Urinary bladder (tissue), 4 donors: Measurements from ENCODE around the gene PPM1E. TPM values are rescaled to one million over a fixed set of nuclear protein-coding genes. Genes with fewer than 3 reads are reported as not detected.

Experiments
- DNase-seq: peaks from one replicate; pipeline ENCODE4 v3.0.0-alpha.2; 2015; ENCODE audit errors: extremely low spot score
- H3K27ac ChIP-seq: one replicate; pipeline ENCODE4 v1.5.1; 2013; ENCODE audit warnings: low read depth, mild to moderate bottlenecking, moderate library complexity
- H3K36me3 ChIP-seq: one replicate; pipeline ENCODE4 v1.6.1; 2013; ENCODE audit warnings: mild to moderate bottlenecking, moderate library complexity; ENCODE audit not compliant: insufficient read depth
- H3K4me1 ChIP-seq: one replicate; pipeline ENCODE4 v1.6.1; 2013; ENCODE audit warnings: mild to moderate bottlenecking, moderate library complexity; ENCODE audit not compliant: insufficient read depth
- H3K4me3 ChIP-seq: one replicate; pipeline ENCODE4 v1.5.1; 2013; ENCODE audit warnings: low read depth, low read length
- WGBS: extraction: QIAGEN DNeasy Blood & Tissue Kit; methylation state at CpG from one replicate; pipeline ENCODE4 v1.1.7; 2013; 5-methylcytosine and 5-hydroxymethylcytosine counted together
- polyA plus RNA-seq: library from polyadenylated mRNA; stranded (reverse); fragments of 200-250 nt; gene quantifications from one replicate; pipeline ENCODE4 v1.2.3, GENCODE V29; 2013
- total RNA-seq: library from RNA; depleted of rRNA; stranded (reverse); fragments of >200 nt; gene quantifications from one replicate; pipeline ENCODE4 v1.2.3, GENCODE V29; 2014
- donor health status: healthy with polysubstance abuse.
- donor health status: healthy.

Gene PPM1E
- total and polyA plus RNA-seq, 2 donors, result 0.25 to 1.3 TPM

GRCh38 chr17:58960068-58960467 lies 204.4 kb downstream of the PPM1E start:
- no peak for DNase-seq
- H3K4me1 ChIP-seq, result no peaks in the 10 kb centered on the region
- H3K27ac ChIP-seq, result no peak overlapping the region
- no peaks in the 10 kb centered on the region for H3K36me3 ChIP-seq
- H3K4me3 ChIP-seq, result no peak overlapping the region

DNA sequence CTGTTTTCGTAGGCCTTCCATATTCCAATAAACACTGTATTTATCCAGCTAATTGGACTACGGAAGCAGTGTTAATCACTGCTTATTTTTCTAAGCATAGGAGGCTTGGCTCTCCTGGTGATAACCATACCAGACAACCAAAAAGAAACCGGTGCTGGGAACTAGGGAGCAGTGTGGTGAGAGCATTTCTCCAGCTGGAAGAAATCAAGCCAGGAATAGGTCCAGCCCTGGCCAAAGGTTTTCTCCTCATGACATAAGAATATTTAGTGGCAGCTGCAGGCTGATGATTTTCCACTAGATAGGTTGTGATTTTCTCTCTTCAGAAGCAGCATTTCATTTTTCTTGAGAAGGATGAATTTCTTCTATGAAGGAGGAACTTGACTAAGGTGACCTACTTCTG lies 209.6 kb downstream of the PPM1E start:
- WGBS, result 64% methylated on average over 3 of the region's 3 CpGs
- DNase-seq, result no peak

GRCh38 chr17:58966208-58966607 lies 210.6 kb downstream of the PPM1E start:
- Histone ChIP-seq H3K27ac (no peak overlapping the region), H3K36me3 (no peaks in the 10 kb centered on the region), H3K4me3 (no peak overlapping the region), H3K4me1 (no peaks in the 10 kb centered on the region)
- no peak for DNase-seq
- 93% methylated on average over 3 of the region's 3 CpGs for WGBS

More for the DNA sequence above, 209.6 kb downstream of the PPM1E start:
- no peak overlapping the region for H3K4me3 ChIP-seq
- H3K36me3 ChIP-seq, result no peaks in the 10 kb centered on the region
- no peaks in the 10 kb centered on the region for H3K4me1 ChIP-seq
- H3K27ac ChIP-seq, result no peak overlapping the region

DNA sequence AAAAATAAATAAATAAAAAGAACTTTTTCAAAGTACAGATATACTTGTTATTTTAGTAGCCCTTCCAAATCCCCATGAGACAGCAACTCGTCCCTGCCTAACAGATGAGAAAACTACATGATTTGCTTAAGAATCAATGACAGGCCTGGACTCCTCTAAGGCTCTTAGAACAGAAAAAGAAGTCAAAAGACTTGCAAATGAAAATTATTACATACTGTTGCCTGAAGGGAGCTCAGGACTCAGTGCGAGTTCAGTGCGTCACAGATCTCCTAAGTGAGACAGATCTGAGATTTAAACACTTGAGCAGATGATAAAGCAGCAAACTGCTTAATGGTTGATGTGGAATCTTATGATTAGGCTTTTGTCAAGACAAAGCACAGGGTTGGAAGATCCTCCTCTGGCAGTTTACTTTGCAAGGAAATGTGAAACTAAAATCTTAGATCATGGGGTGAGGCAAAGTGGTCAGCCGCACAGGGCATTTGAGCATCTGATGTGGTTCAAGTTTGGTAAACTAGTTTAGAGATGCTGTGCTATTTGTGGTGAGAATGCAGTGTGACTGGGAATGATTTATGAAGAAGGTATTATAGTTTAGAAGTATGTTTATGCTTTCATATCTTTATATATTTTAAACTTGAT lies 212.9 kb downstream of the PPM1E start:
- no peak for DNase-seq
- WGBS, result 51% methylated on average over 4 of the region's 4 CpGs

DNA sequence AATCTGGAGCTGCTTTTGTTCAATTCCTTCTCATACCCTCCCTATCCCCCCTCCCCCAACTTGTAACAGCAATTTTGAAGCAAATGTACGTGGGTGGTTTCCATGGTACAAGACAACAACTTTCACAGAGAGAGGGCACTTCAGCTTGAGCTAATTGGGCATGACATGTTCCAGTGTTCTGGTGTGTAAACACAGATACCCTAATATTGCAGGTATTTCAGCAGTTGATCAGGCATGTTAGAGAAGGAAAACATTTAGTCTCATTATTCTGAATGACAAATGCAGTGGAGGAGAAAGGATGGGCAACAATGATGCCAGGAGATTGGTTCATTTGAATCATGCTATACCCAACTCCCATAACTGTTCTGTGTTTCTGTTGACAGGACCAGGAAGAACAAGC lies 213.5 kb downstream of the PPM1E start:
- 27% methylated on average over 1 of the region's 1 CpG for WGBS
- no peaks in the 10 kb centered on the region for H3K36me3 ChIP-seq
- H3K4me3 ChIP-seq, result no peak overlapping the region
- H3K27ac ChIP-seq, result no peak overlapping the region
- no peak for DNase-seq
- H3K4me1 ChIP-seq, result no peaks in the 10 kb centered on the region

More for the DNA sequence above, 212.9 kb downstream of the PPM1E start:
- H3K4me1 ChIP-seq, result no peaks in the 10 kb centered on the region
- no peak overlapping the region for H3K4me3 ChIP-seq
- no peaks in the 10 kb centered on the region for H3K36me3 ChIP-seq
- no peak overlapping the region for H3K27ac ChIP-seq

DNA sequence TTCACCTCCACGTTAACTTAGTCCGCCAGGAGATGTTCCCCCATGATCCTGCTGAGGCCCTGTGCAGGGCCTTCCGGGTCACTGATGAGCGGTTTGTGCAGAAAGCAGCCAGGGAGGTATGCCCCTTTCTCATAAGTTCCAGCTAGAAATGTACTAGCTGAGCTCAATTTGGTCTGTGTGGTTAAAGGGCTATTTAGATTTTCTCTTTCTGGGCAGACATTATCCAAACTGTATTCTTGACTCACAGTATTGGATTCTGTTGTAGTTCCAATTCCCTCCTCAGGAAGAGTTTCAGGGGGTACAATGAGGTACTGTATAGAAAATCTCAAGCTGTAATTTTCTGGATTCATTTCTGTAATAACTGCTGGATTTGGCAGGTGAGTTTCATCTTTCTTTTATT lies 214.0 kb downstream of the PPM1E start:
- H3K36me3 ChIP-seq, result no peaks in the 10 kb centered on the region
- no peak overlapping the region for H3K4me3 ChIP-seq
- WGBS, result 88% methylated on average over 4 of the region's 4 CpGs
- no peak for DNase-seq
- no peak overlapping the region for H3K27ac ChIP-seq
- no peaks in the 10 kb centered on the region for H3K4me1 ChIP-seq

DNA sequence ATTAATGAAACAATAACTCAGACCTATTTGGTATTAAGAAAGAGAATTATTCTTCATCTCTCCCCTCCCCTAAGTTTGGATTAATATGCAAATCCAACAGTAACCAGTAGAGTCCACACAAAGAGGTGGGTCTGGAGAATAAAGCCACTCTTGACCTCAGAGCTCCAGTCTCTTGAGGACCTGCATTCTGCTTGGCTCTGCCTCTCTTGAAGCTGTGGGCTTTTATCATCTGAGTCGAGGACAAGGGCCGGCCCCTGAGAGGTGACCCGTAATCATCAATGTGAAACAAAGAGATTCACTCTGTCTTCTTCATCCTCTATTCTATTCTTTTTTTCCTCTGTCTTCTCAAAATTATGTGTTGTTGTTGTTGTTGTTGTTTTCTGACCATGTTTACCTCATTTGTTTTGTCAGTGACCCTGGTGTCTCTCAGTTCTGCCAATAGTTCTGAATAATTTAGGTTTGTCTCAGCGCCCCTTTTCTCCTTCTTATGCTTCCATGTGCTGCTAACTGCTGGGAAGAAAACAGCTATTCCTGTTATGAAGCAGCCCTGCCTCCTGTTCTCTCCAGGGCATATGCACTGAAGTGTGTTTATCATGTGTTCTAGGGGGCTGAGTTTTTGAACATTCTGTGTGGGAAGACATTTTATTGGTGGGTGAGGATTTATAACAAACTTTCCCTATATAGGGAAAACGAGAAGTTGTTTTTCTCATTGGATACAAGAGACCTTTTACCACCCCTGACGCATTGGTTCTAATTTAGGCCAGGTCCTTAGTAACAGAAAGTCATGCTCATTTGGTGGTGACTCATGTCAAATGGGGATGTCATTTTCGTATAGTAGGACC lies 215.2 kb downstream of the PPM1E start:
- WGBS, result 75% methylated on average over 7 of the region's 7 CpGs

DNA sequence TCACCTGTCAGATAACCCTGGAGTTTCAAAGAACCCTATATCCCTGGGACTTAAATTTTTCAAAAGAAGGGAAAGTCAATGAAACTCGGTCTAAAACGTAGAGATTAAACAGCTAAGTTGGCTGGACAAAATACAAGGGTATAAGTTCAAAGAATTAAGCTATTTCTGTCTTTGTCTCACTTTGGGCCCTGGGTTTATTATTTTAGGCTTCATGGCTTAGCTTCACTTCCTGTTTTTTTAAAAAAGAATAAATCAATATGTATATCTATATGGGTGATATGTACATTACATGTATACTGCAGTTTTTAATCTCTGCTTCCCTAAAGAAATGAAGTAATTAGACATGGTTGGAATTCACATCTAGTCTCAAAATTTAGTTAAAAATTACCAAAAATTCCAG lies 218.7 kb downstream of the PPM1E start:
- DNase-seq, result no peak
- Histone ChIP-seq H3K4me1 (no peaks in the 10 kb centered on the region), H3K36me3 (no peaks in the 10 kb centered on the region), H3K27ac (no peak overlapping the region), H3K4me3 (no peak overlapping the region)
- WGBS, result 66% methylated on average over 2 of the region's 2 CpGs

More for the DNA sequence above, 215.2 kb downstream of the PPM1E start:
- no peak for DNase-seq
- Histone ChIP-seq H3K4me3 (no peak overlapping the region), H3K27ac (no peak overlapping the region), H3K36me3 (no peaks in the 10 kb centered on the region), H3K4me1 (no peaks in the 10 kb centered on the region)

GRCh38 chr17:58976541-58976940 lies 220.9 kb downstream of the PPM1E start:
- H3K27ac ChIP-seq, result no peak overlapping the region
- DNase-seq, result no peak
- H3K4me3 ChIP-seq, result no peak overlapping the region
- H3K4me1 ChIP-seq, result no peaks in the 10 kb centered on the region
- no peaks in the 10 kb centered on the region for H3K36me3 ChIP-seq
- 92% methylated on average over 3 of the region's 3 CpGs for WGBS

- DNase-seq, result no peak
- H3K36me3 ChIP-seq, result no peaks in the 10 kb centered on the region
- no peaks in the 10 kb centered on the region for H3K4me1 ChIP-seq
- H3K4me3 ChIP-seq, result no peak overlapping the region
- H3K27ac ChIP-seq, result no peak overlapping the region
- 89% methylated on average over 3 of the region's 3 CpGs for WGBS
These were observed 225.2 kb downstream of the PPM1E start for GRCh38 chr17:58980706-58981481.

DNA sequence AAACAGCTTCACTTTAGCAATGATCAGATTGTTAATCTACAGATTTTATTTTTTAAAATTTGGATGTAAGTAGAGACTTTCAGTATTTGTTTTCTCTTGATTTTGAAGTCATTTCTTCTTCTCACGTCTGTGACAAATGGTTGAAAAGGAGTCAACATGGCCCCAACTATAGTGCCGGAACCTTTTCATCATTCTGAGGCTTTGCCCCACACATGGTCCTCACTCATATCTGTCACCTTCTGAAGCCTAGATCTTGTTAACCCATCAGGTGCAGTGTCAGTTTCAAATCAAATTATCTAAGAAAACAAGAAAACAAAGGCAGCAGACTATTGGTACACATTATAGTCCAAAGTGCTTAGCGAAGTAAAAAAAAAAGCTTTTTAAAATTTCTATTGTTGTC lies 227.0 kb downstream of the PPM1E start:
- Histone ChIP-seq H3K27ac (no peak overlapping the region), H3K36me3 (no peaks in the 10 kb centered on the region), H3K4me1 (no peaks in the 10 kb centered on the region), H3K4me3 (no peak overlapping the region)
- 90% methylated on average over 3 of the region's 3 CpGs for WGBS
- no peak for DNase-seq

DNA sequence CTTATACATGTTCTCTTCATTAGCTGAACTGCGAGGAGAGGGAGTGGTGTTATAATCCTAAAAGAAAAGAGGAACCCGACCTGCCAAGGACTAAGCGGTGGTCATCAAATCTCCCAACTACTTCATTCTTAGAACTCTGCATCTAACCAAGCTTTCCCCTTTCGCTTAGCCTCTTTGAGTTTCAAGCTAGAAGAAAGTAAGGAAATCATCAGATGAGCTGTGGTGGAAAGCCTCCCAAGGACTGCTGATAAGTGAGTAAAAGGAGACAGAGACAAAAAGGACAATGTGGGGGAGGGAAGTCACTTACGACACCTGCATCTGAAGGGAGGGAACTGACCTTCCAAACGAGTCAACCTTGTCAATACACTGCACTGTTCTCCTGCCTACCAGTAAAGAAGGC lies 229.7 kb downstream of the PPM1E start:
- Histone ChIP-seq H3K4me3 (no peak overlapping the region), H3K36me3 (no peaks in the 10 kb centered on the region), H3K27ac (no peak overlapping the region), H3K4me1 (no peaks in the 10 kb centered on the region)
- 82% methylated on average over 6 of the region's 6 CpGs for WGBS
- no peak for DNase-seq

- Histone ChIP-seq H3K4me3 (no peak overlapping the region), H3K4me1 (no peaks in the 10 kb centered on the region), H3K27ac (no peak overlapping the region), H3K36me3 (no peaks in the 10 kb centered on the region)
- WGBS, result 94% methylated on average over 6 of the region's 6 CpGs
- DNase-seq, result no peak
These were observed 230.3 kb downstream of the PPM1E start for GRCh38 chr17:58985971-58986370.

GRCh38 chr17:58989629-58990028 lies 234.0 kb downstream of the PPM1E start:
- DNase-seq, result no peak
- Histone ChIP-seq H3K36me3 (no peaks in the 10 kb centered on the region), H3K4me1 (no peaks in the 10 kb centered on the region), H3K4me3 (no peak overlapping the region), H3K27ac (no peak overlapping the region)
- WGBS, result 72% methylated on average over 2 of the region's 2 CpGs
